ENCODE data around the gene OR7C2.

DNA sequence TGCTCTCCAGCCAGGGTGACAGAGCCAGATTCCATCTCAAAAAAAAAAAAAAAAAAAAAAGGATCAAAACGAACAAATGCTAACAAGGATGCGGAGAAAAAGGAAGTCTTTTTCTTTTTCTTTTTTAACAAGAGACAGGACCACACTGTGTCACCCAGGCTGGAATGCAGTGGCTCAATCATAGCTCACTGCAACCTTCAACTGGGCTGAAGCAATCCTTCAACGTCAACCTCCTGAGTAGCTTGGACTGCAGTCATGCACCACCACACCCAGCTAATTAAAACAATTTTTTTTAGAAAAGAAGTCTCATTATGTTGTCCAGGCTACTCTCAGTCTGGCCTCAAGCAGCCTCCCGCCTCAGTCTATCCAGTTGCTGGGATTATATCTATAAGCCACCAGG lies 34.6 kb upstream of the OR7C2 start:
- TF ChIP-seq EP300 (IDR thresholded peaks at IDR 0.05; ENCODE audit: low read depth) = no peak
- TF ChIP-seq, protein P1, sequence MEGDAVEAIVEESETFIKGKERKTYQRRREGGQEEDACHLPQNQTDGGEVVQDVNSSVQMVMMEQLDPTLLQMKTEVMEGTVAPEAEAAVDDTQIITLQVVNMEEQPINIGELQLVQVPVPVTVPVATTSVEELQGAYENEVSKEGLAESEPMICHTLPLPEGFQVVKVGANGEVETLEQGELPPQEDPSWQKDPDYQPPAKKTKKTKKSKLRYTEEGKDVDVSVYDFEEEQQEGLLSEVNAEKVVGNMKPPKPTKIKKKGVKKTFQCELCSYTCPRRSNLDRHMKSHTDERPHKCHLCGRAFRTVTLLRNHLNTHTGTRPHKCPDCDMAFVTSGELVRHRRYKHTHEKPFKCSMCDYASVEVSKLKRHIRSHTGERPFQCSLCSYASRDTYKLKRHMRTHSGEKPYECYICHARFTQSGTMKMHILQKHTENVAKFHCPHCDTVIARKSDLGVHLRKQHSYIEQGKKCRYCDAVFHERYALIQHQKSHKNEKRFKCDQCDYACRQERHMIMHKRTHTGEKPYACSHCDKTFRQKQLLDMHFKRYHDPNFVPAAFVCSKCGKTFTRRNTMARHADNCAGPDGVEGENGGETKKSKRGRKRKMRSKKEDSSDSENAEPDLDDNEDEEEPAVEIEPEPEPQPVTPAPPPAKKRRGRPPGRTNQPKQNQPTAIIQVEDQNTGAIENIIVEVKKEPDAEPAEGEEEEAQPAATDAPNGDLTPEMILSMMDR (IDR thresholded peaks at IDR 0.05) = no peak
- TF ChIP-seq POLR2A (IDR thresholded peaks at IDR 0.05) = no peak
- TF ChIP-seq POLR2AphosphoS5 (IDR thresholded peaks at IDR 0.05) = no peak

Data from transverse colon (tissue), 4 donors.